ENCODE measurements around the gene OR10H5. TPM values are rescaled to one million over a fixed set of nuclear protein-coding genes. Genes with fewer than 3 reads are reported as not detected.

OR10H5 gene
- total and polyA plus RNA-seq, 11 donors: not detected

DNA sequence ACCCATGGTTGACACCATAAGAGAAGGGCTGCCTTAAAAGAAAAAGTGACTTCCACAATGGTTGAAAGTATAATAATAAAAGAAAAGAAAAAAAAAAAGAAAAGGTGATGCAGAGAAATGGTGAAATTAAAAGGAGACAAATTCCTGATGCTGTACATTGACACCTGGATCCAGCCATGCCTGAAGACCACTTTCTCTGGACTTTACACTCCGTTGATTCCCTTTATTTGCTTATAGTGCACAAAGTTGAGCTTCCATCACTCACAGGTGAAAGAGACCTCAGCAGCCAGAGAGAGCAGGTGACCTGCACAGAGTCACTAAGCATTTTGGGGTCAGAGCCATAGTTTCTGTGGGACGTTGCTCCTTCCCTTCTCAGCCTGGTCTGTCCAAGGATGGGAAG lies 12.2 kb upstream of the OR10H5 start:
- Histone ChIP-seq H3K36me3 (peaks cover 0 to 6% (median 0%) of the 10 kb centered on the region in 9 donors), H3K27ac (no peak overlapping the region), H3K4me1 (peaks cover 0 to 19% (median 7%) of the 10 kb centered on the region in 12 donors), H3K4me3 (no peak overlapping the region), H3K9me3 (no peaks in the 10 kb centered on the region), H3K27me3 (peaks cover 0 to 6% (median 0%) of the 10 kb centered on the region in 9 donors)
- no peak for TF ChIP-seq POLR2A (IDR thresholded peaks at IDR 0.05)
- TF ChIP-seq, protein P1, sequence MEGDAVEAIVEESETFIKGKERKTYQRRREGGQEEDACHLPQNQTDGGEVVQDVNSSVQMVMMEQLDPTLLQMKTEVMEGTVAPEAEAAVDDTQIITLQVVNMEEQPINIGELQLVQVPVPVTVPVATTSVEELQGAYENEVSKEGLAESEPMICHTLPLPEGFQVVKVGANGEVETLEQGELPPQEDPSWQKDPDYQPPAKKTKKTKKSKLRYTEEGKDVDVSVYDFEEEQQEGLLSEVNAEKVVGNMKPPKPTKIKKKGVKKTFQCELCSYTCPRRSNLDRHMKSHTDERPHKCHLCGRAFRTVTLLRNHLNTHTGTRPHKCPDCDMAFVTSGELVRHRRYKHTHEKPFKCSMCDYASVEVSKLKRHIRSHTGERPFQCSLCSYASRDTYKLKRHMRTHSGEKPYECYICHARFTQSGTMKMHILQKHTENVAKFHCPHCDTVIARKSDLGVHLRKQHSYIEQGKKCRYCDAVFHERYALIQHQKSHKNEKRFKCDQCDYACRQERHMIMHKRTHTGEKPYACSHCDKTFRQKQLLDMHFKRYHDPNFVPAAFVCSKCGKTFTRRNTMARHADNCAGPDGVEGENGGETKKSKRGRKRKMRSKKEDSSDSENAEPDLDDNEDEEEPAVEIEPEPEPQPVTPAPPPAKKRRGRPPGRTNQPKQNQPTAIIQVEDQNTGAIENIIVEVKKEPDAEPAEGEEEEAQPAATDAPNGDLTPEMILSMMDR (IDR thresholded peaks at IDR 0.05): no peak
- WGBS, 4 donors: 49 to 69% (median 64%) methylated on average over 2 of the region's 2 CpGs
- intact Hi-C loops (cut with DNase I): loop anchor here in 2 of 10 donors (5.0 to 10.0 kb wide), 2 partner anchors 100 to 103 kb away; partner anchors contain the start of gene CYP4F12 (in 2 of the 2)
- ATAC-seq: no peak
- DNase-seq: no peak

DNA sequence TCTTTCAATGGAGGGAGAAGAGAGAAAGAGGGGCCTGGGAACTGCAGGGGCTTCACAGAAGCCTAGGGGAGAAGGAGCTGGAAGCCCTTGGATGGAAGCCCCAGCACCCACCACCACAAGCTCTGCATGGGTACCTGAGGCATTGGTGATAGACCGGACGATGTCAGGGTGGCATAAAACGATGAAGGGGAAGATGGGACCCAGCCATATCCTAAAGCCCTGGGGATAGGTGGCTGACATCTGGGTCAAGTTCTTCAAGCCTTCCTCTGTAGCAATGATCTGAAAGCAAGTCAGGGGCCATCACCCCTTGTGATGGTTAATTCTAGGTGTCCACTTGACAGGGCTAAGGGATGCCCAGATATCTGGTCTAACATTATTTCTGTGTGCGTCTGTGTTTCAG lies 11.2 kb upstream of the OR10H5 start:
- Histone ChIP-seq H3K4me3 (no peak overlapping the region), H3K9me3 (no peaks in the 10 kb centered on the region), H3K27me3 (peaks cover 0 to 6% (median 0%) of the 10 kb centered on the region in 9 donors), H3K36me3 (peaks cover 0 to 5% (median 0%) of the 10 kb centered on the region in 9 donors), H3K27ac (no peak overlapping the region), H3K4me1 (peaks cover 0 to 27% (median 14%) of the 10 kb centered on the region in 12 donors)
- intact Hi-C loops (cut with DNase I): loop anchor here in 3 of 10 donors (2.0 to 10.0 kb wide), 3 partner anchors 101 to 104 kb away; partner anchors contain the start of gene CYP4F12 (in 3 of the 3)
- 82 to 94% (median 89%) methylated on average over 4 of the region's 4 CpGs for WGBS, 4 donors
- no peak for TF ChIP-seq POLR2A (IDR thresholded peaks at IDR 0.05)
- TF ChIP-seq, protein P1 (IDR thresholded peaks at IDR 0.05): no peak
- ATAC-seq: no peak
- no peak for DNase-seq

GRCh38 chr19:15776991-15777970 lies 10.2 kb upstream of the OR10H5 start:
- 37 to 47% (median 41%) methylated on average over 9 of the region's 9 CpGs for WGBS, 4 donors
- no peak for TF ChIP-seq POLR2A (IDR thresholded peaks at IDR 0.05)
- TF ChIP-seq, protein P1 (IDR thresholded peaks at IDR 0.05): no peak
- H3K4me3 ChIP-seq: no peak overlapping the region
- H3K9me3 ChIP-seq: no peaks in the 10 kb centered on the region
- H3K27ac ChIP-seq: no peak overlapping the region
- peaks cover 0 to 6% (median 0%) of the 10 kb centered on the region in 9 donors for H3K27me3 ChIP-seq
- intact Hi-C loops (cut with DNase I): loop anchor here in 3 of 10 donors (2.0 to 10.0 kb wide), 3 partner anchors 102 to 105 kb away; partner anchors contain the start of gene CYP4F12 (in 3 of the 3)
- H3K36me3 ChIP-seq: peaks cover 0 to 5% (median 0%) of the 10 kb centered on the region in 9 donors
- no peak for DNase-seq
- peaks cover 0 to 27% (median 15%) of the 10 kb centered on the region in 12 donors for H3K4me1 ChIP-seq
- peak in 1 of 4 donors; percentile 24 for ATAC-seq
